HUDEP-2 (cell line): ENCODE data around the gene FOXB2.
"Not testable (repeated sequence)": the region's sequence is repeated elsewhere in the genome, so short reads cannot be mapped to it uniquely, and the experiment has no call there.

Source experiments
- DNase-seq, 76 experiments: peaks; one replicate each; lab custom pipeline; 2025; ENCODE audit not compliant: unreplicated experiment in 76 of 76; lab: John Stamatoyannopoulos, UW

FOXB2 gene

GRCh38 chr9:77043743-77044142 lies 24.3 kb downstream of the FOXB2 start:
- DNase-seq, result not testable (repeated sequence)

- DNase-seq, result not testable (repeated sequence)
Observed at GRCh38 chr9:77060681-77061080, 41.2 kb downstream of the FOXB2 start.

- DNase-seq, result peak in 7 of 76 experiments; percentile 1 to 22 (median 5)
Observed at GRCh38 chr9:77063645-77064285, 44.3 kb downstream of the FOXB2 start.

GRCh38 chr9:77066388-77066787 lies 46.9 kb downstream of the FOXB2 start:
- no peak for DNase-seq
